ENCODE data around the gene ESR2.
"Not testable (repeated sequence)": the region's sequence is repeated elsewhere in the genome, so short reads cannot be mapped to it uniquely, and the experiment has no call there.

The ESR2 gene

GRCh38 chr14:64220056-64220455 lies 74.1 kb downstream of the ESR2 start:
- DNase-seq: no peak

DNA sequence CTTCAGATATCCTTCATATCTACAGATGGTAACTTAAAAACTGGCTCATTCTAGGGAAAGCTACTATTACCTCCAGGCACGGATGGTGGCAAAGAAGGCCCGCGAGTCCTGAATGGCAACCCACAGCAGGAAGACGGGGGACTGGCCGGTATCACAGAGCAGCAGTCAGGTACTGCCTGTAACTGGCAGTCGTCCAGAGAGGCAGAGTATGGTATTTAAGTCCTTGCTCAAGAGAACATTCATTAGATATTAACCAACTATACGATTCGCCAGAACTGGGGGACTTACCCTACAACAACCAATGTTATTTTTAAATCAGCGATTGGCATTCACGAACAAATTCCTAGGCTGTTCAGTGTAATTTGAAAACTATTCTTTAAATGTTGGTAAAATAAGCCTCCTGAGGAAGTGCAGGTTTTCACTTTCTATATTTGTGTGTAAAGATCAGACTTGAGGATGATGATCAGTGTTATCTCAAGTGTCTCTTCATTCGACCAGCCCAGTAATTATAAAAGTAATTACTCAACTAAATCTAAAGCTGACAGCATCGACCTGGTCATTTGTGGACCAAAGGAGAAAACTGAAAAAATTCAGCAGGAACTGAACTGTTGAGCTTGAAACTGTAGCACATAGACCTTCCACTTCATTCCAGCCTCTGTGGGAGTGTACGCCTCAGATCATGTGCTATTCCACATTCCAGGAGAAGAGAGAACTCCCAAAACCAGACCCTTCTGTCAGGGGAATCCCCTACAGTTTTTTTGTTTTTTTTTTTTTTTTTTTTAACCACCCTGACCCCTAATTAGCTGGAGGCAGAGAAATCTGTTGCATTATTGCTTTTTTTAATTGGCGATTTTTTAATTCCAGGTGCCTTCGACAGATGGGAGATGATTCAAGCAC lies 75.6 kb downstream of the ESR2 start:
- no peak for DNase-seq

DNA sequence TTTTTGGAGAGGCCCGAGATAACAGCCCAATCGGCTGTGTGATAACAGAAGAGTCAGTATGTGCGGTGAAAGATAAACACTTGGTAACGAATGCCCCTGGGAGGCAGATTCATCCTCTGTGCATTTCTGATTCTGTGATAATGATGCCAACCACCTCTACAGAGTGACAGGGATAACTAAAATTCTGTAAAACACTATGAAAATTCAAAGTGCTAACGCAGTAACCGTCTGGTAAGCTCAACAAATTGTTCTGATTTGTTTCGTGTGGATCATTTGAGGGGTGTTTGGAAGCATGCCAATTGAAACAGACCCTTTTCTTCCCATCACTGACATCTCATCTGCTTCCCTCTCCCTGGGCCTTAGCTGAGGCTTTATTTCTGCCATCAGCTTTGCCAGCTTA lies 76.3 kb downstream of the ESR2 start:
- DNase-seq: no peak

DNA sequence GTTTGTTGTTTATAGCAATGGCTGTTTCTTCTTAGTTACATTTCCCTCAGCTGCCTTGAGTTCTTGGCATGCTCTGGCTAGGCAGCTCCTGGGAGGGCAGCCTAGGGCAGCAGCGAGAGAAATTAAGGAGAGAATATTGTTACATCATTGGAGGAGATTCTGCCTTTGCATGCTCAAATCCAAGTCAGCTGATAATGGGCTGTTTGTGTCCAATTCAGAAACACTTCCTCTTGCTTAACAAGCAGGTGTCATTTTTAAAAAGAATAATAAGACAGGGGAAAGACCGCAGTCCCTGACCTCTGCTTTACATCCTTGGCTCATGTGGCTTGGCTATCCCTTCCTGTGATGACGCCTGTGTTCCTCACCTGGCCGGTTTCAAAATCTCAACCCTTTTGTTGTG lies 76.9 kb downstream of the ESR2 start:
- no peak for DNase-seq

GRCh38 chr14:64215978-64216377 lies 78.2 kb downstream of the ESR2 start:
- no peak for DNase-seq

DNA sequence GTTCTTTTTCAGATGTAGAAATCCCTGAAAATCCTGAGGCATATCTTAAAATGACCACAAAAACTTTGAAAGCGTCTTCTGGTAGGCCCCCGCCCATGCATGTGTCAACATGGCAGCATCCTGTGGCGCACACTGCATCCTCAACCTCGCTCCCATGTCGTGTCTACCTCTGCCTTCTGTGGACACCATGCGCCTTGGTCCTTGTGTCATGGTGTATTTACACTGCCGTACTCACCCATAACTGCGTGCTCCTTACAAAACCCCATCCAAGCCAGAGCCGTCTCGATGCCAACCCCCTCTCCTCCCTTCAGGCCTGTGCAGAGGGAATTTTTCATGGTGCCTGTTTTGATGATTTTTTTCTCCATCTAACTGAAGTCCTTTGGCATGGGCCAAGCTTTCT lies 78.9 kb downstream of the ESR2 start:
- no peak for DNase-seq

GRCh38 chr14:64213853-64214570 lies 80.2 kb downstream of the ESR2 start:
- no peak for DNase-seq

- no peak for DNase-seq
Measured at GRCh38 chr14:64213086-64213485, 81.1 kb downstream of the ESR2 start.

- DNase-seq: no peak
Measured at GRCh38 chr14:64212666-64213065, 81.5 kb downstream of the ESR2 start.

GRCh38 chr14:64210912-64211311 lies 83.3 kb downstream of the ESR2 start:
- not testable (repeated sequence) for DNase-seq

- DNase-seq: no peak
Measured at GRCh38 chr14:64210216-64210615, 84.0 kb downstream of the ESR2 start.

DNA sequence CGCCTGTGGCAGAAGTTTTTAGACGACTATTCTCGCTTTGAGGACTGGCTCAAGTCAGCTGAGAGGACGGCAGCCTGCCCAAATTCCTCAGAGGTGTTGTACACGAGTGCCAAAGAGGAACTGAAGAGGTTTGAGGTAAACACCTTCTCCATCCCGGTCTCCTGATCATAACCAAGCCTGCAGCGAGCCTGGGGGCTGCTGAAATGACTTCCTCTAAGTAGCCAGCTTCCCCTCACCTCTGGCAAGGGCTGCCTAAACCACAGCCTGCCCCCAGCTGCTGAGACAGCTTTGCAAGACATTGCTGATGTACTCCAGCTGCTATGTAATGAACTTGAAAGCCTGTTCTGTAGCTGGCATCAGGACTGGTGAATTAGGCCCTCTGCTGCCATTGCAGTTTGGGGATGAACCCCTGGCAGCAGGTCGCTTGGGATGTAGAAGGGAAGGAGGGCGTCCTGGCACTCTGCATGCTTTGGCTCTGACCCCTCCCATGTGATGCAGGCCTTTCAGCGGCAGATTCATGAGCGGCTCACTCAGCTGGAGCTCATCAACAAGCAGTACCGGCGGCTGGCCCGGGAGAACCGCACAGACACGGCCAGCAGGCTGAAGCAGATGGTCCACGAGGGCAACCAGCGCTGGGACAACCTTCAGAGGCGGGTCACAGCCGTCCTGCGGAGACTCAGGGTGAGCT lies 84.6 kb downstream of the ESR2 start:
- no peak for DNase-seq

DNA sequence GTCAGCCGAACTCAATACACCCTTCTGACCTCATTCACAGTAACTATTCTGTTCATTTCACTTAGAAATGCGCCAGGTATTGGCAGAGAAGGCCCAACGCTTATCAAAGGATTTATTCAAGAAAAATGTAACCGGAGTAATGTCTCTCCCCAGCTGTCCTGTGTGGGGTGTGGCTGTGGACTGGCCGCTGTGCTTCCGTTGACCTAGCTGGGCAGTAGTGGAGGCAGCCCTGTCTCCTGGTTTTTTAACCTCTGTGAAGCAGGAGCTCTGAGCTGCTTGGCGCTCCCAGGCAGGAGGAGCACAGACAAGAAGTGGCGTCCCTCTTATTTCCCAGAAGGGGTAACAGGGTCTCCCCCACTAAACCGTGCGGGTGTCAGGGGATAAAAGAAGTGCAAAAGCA lies 85.2 kb downstream of the ESR2 start:
- no peak for DNase-seq

DNA sequence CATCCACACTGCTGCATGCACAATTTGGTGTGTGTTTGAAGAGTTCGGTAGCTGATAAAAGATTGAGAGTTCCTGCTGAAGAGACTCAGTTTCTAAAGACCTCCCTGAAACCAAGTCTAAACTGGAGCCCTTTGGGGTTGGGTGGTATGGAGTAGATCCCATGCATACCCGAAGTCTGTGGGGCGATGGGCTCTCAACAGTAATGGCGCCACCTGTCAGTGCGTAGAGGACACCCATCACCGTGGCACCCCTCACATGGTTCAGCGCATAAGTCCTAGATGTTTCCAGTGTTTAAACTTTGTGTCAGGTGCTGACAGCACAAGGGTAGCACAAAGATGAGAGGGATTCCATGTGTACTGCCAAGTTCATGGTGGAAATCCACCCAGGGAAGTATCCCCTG lies 85.9 kb downstream of the ESR2 start:
- no peak for DNase-seq

DNA sequence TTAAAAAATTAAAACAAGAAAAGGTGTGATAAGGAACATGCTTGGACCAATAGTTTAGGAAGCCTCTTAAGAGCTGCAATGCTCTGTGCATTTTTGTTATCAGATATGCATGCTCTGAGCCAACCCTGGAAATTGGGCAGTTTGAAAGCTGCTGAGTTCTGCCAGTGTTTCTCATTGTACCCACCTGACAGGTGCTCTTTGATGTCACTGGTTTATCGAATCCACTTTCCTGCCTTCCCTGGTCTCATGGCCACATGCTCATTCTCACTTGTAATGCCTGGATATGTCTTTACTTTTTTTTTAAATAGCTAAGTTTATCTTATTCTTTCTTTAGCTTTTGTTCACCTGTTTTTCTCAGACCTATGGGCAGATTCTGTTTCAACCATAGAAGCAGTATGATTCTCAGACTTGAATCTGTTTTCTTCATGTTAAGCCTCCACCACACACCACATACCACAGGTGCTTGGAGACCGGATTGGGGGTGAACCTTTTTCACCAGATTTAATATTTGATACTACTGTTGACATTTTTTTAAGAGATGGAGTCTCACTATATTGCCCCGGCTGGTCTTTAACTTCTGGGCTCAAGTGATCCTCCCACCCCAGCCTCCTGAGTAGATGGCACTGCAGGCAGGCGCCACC lies 90.7 kb downstream of the ESR2 start:
- no peak for DNase-seq

DNA sequence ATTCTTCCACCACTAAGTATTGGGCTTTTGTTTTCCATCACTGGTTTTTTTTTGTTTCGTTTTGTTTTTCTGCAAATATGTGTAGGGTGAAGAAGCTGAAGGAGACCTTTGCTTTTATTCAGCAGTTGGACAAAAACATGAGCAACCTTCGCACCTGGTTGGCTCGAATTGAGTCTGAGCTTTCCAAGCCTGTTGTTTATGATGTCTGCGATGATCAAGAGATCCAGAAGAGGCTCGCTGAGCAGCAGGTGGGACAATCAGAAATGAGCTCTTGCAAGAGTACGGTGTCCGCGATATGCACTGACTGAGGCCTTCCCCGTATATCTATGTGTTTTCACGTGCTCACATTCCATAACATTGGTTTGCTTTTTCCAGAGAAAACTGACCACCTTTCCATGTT lies 91.5 kb downstream of the ESR2 start:
- no peak for DNase-seq

DNA sequence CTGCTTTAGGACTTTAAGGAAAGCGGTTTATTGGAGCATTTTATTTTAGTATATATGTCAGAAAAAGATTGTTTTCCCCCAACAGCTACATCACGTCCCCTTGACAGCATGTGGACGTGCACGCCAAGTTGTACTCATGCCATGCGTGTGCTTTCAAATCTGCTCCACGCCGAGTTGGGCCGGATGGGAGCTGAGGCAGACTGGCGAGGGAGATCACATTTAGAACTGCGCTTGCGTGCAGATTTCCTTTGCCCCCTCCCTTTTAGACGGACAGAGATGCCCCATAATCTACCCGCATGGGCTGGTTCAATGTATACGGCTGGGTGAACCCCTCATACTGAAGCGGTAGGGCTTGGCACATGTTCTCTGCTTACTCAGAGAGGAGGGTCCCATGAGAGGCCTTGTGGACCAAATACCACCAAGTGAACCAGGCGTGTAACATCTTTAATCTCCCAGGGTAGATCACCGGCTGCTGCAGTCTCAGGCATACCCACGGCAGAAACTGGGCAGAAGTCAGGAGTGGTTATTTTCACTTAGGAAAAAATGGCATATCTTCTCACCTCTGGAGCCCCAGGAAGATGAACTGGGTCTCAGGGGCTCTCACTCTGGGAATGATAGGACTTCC lies 92.1 kb downstream of the ESR2 start:
- DNase-seq: no peak

GRCh38 chr14:64201296-64201695 lies 92.9 kb downstream of the ESR2 start:
- DNase-seq: no peak

GRCh38 chr14:64200170-64200569 lies 94.0 kb downstream of the ESR2 start:
- DNase-seq: no peak

DNA sequence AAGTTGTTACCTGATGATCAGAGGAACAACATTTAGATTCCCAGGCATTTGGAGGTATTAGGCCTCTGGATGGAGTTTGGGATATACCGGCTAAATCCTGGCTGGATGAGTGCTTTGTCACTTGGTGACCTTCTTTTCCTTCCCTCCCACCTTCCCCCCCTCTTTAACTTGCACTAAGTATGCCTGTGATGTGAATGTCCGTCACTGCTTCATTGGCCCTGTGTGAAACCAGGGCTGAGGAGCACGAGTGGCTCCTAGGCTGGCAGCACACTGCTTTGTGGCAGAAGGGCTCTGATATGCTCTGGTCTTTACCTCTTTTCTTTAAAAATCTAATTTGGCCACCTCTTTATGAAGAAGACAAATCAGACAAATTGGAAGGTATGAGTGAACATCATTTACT lies 95.7 kb downstream of the ESR2 start:
- DNase-seq: no peak

GRCh38 chr14:64197996-64198395 lies 96.2 kb downstream of the ESR2 start:
- no peak for DNase-seq

DNA sequence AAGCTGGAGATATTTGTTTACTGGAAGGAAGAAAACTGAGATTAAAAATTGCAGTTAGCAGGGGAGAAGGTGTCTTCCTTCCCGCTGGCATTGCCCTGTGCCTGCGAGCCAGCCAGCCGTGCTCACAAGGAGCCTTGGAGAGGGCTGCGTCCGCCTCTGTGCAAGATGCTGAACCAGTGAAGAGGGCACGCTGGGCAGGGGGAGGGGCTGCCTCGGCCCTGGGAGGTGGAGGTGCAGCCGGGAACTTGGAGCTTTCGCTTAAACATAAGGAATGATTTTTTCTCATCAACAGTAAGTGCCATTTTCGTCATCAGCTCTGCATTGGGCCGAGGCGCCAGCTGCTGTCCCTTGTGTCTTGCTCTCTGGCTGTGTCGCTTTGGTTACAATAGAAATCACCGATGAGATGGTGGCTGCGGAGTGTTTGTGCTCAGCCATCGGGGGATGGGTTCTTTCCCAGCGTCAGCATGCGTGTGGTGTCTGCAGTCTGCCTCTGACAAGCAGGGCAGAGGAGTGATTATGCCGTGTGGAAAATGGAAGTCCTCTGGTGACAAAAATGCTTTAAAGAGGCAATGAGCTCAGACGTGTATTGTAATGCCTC lies 97.3 kb downstream of the ESR2 start:
- DNase-seq: peak; percentile 28

Measured in stimulated activated CD8-positive, alpha-beta memory T cell treated with anti-CD3 and anti-CD28 coated beads, Interleukin-4, amount 100 ng/mL, for 48 hours (primary cell).